GM21737 (cell line): Measurements from ENCODE around the gene ETV6.
A peak's percentile ranks its signal among the peaks of the same experiment; 100 is the strongest.
"Not testable (repeated sequence)": the region's sequence is repeated elsewhere in the genome, so short reads cannot be mapped to it uniquely, and the experiment has no call there.

ENCODE experiments used
- ATAC-seq: cut with Tn5 transposase; IDR thresholded peaks from one replicate; pipeline ENCODE4 v1.9.1; 2021; ENCODE audit warnings: mild to moderate bottlenecking, moderate library complexity; ENCODE audit not compliant: unreplicated experiment

ETV6 gene

GRCh38 chr12:11649413-11650285 lies at the start of gene ETV6:
ETV6 (plus strand) TSS chr12:11649674; CDS start chr12:11650128, 454 bp downstream.
- ATAC-seq: peak; percentile 42

DNA sequence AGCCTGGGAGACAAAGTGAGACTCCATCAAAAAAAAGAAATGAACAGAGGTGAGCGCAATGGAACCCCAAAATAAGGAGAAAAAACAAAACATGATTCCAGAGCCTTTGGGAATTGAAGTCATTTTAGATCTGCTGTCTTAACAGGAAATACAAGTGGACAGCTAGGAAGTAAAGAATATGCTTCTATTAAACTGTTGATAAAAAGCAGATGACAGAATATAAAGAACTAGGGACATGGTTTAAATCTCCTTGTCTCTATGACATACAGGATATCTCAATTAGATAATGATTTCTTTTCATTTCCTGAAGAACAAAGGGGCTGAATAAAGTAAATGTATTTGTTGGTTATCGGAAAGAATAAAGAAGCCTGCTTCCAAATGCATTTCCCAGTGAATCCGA lies 49.3 kb upstream of the ETV6 start:
- no peak for ATAC-seq

DNA sequence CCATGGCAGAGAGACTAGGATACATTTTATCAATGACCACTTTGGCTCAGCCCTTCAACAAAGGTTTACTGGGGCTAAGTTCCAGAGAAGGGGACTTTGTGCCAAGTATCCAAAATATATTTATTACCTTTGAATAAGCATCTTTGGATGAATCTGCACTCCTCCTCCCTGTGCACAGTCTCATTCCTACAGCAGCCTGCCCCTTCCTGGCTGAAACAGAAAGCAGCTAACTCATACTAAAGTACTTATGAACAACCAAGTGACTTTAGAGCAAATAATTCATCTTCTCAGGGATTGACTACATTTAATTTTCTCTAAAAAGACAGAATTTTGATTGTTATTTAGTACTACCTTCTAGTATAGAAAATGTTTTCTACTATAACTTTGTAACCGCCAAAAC lies 47.8 kb upstream of the ETV6 start:
- ATAC-seq: no peak

- no peak for ATAC-seq
Observed at GRCh38 chr12:11607313-11608081, 42.0 kb upstream of the ETV6 start.

DNA sequence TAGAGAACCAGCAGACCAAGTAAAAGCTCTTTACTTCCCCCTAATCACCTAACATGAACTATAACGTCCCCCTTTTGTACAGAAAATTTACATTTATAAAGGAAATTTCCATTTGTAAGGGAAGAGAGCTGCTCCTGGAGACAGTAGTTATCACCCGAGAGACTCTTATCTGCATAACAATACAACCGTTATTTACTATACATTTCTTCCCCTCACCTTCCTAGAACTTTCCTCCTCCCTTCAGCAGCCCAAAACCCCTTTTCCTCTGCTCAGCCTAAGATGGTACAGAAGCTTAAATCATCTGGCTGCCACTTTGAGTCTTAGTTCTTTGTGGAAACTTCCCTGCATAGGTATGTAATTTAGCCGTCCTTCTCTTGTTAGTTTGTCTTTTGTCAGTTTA lies 40.4 kb upstream of the ETV6 start:
- ATAC-seq: no peak

- ATAC-seq: no peak
Observed at GRCh38 chr12:11615481-11615880, 34.0 kb upstream of the ETV6 start.

DNA sequence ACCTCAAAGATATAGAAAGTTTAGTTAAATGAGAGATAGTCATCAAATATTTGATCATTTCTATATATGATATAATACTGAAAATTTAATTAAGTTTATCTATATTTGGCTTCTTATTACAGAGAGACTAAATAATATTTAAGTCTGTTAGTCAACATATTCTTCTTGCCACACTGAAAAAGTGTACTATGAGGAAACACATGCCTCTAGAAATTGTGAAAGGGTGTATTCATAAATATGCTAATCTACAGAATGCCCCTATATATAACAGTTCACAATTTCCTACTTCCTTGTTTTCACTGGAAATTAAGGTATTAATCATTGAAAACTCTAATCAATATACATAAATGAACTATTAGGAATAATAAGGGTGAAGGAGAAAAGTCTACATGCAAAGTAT lies 31.4 kb upstream of the ETV6 start:
- ATAC-seq: no peak

DNA sequence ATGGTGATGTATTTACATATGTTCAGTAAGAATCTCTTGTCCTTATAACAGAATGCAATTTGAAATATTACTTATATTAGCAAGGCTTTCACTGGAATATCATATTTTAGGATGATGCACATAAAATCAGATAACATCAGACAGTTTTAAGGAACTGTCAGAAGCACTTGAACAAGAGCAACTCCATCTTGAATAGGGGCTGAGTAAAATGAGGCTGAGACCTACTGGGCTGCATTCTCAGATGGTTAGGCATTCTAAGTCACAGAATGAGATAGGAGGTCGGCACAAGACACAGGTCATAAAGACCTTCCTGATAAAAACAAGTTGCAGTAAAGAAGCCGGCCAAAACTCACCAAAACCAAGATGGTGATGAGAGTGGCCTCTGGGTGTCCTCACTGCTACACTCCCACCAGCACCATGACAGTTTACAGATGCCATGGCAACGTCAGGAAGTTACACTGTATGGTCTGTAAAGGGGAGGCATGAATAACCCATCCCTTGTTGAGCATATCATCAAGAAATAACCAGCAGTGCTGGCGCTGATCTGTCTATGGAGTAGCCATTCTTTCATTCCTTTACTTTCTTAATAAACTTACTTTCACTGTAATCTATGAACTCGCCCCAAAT lies 27.6 kb upstream of the ETV6 start:
- ATAC-seq: no peak

GRCh38 chr12:11622876-11623281 lies 26.6 kb upstream of the ETV6 start:
- no peak for ATAC-seq

DNA sequence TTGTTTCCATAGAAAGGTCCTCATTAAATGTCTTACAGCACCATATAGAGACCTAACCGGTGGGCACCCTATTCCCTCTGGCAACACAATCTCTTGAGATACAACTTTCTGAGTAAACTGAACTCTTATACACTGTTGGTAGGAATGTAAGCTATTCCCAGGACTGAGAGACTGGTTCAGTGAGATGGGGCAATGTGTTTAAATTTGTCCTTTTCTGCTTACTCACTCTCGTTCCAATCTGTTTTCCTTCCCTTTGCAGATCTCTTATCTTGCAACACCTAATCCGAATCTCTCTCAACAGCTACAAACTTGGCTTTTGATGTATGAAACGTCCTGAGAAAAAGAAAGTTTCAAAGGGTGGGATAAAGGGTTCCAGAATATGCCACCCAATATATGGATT lies 26.1 kb upstream of the ETV6 start:
- no peak for ATAC-seq

GRCh38 chr12:11624116-11624515 lies 25.4 kb upstream of the ETV6 start:
- no peak for ATAC-seq

DNA sequence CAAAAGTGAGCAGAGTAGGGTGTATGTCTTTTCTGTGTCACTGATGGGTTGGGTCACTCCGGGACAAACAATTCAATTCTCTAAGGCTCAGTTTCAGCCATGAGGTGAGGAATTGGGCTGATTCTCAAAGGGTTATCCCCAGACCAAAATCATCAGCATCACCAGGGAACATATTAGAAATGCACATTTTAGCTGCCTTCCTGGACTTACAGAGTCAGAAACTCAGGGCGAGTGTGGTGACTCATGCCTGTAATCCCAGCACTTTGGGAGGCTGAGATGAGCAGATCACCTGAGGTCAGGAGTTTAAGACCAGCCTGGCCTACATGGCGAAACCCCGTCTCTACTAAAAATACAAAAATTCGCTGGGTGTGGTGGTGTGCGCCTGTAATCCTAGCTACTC lies 21.8 kb upstream of the ETV6 start:
- ATAC-seq: not testable (repeated sequence)

- no peak for ATAC-seq
Observed at GRCh38 chr12:11628353-11628752, 21.1 kb upstream of the ETV6 start.

DNA sequence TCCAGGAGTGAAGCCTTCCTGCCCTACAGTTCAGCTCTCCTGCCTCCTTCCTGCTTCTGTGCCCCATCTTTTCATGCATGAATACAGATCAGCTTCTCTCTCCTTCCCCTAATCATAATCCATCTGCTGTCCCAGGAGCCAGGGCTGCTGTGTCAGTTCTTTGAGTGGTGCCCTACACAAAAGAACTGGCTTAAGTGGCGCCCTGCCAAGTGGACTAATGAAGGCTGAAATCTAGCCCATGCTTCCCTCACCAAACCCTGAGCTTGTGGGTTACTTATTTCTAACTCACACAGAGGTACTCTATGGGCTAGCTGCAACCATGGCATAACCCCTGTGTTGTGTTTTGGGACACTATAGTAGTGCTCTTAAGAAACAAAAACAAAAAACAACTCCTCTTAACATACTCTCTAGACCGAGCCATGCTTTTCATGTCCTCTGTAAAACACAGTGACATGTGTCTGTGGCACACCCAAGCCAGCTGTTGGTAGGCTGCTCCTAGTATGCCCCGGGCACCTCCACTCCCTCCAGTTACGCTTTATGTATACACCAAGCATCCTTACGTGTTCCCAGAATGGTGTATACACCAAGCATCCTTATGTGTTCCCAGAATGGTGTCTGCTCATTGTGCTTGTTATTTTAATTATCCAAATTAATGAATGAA lies 19.3 kb upstream of the ETV6 start:
- no peak for ATAC-seq

DNA sequence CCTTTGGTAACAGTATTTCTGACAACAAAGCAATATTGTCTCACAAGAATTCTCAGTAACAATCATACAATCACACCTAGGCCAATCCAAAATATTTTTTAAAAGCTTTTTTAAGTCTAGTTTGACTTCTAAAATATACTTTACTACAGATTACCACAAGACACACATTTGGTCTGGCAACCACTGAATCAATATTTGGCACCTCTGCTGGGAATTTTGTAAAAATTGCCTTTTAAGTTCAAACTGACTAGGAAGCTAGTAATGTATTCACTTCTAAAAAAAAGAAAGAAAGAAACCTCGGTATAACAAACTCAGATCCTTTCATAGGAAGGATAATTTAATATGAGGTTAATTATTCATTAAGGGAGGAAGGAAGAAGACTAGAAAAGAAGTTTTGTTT lies 18.2 kb upstream of the ETV6 start:
- no peak for ATAC-seq

DNA sequence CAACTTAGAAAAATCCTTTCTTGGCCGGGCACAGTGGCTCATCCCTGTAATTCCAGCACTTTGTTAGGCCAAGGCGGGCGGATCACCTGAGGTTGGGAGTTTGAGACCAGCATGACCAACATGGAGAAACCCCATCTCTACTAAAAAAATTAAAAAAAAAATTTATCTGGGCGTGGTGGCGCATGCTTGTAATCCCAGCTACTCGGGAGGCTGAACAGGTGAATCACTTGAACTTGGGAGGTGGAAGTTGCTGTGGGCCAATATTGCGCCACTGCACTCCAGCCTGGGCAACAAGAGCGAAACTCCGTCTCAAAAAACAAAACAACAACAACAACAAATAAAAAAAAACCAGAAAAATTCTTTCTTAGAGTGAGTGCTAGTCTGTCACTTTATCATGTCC lies 17.6 kb upstream of the ETV6 start:
- not testable (repeated sequence) for ATAC-seq

DNA sequence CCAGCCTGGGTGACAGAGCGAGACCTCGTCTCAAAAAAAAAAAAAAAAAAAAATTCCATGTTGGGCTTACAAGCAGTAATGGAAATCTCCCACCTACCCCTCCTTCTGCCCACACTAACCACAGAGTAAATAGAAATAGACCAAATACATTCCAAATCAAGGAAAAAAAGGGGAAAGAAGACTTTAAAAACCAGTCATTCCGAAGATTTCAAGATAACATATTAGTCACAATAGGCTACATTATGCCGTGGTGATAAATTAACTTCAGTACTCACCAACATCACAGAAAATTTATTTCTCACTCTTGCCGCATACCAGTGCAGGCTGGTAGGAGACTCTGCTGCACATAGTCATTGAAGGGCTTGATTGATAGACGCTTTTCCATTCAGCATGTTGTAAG lies 15.5 kb upstream of the ETV6 start:
- ATAC-seq: no peak

- ATAC-seq: no peak
Observed at GRCh38 chr12:11635341-11635740, 14.1 kb upstream of the ETV6 start.

- ATAC-seq: no peak
Observed at GRCh38 chr12:11638315-11638916, 11.1 kb upstream of the ETV6 start.

GRCh38 chr12:11639454-11639853 lies 10.0 kb upstream of the ETV6 start:
- no peak for ATAC-seq

DNA sequence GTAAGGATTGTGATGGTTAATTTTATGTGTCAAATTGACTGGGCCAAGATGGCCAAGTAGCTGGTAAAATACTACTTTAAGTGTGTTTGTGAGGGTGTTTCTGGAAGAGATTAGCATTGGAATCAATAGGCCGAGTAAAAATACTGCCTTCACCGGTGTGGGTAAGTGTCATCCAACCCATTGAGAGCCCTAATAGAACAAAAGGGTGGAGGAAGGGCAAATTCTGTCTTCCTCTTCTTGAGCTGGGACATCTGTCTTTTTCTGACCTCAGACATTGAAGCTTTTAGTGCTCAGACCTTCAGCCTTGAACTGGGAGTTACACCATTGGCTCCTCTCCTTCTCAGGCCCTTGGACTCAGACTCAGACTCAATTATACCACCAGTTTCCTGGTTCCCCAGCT lies 8.0 kb upstream of the ETV6 start:
- ATAC-seq: no peak
